Uterus (tissue), 2 donors: ENCODE results near the gene PAQR5.

ENCODE experiments used
- CTCF ChIP-seq, 4 experiments: fragments of 200-600 bp in 2 of 4; fragments of 450-650 bp in 2 of 4; sonication (generic) in 2 of 4; IDR thresholded peaks; one replicate each; pipeline ENCODE4 v1.5.1; 2016 to 2019; ENCODE audit warnings: antibody characterized with exemption in 4 of 4, mild to moderate bottlenecking in 2 of 4, moderate library complexity in 1 of 4
- POLR2A ChIP-seq, 2 donors: fragments of 450-650 bp; IDR thresholded peaks; one replicate each; pipeline ENCODE4 v1.6.1; 2016; ENCODE audit warnings: antibody characterized with exemption in 2 of 2, mild to moderate bottlenecking in 1 of 2, moderate library complexity in 1 of 2

- TF ChIP-seq POLR2A (IDR thresholded peaks at IDR 0.05) (no peak), CTCF (IDR thresholded peaks at IDR 0.05) (no peak)
Measured at GRCh38 chr15:69304182-69304545, 5.5 kb downstream of the PAQR5 start.
